HG03575 (cell line): ENCODE measurements around the gene NEIL1.
"Not testable (repeated sequence)": the region's sequence is repeated elsewhere in the genome, so short reads cannot be mapped to it uniquely, and the experiment has no call there.

ENCODE experiments used
- ATAC-seq: cut with Tn5 transposase; IDR thresholded peaks from one replicate; pipeline ENCODE4 v1.9.1; 2021; ENCODE audit not compliant: unreplicated experiment, insufficient number of reproducible peaks, low FRiP score; ENCODE audit errors: extremely low read depth

NEIL1 gene

DNA sequence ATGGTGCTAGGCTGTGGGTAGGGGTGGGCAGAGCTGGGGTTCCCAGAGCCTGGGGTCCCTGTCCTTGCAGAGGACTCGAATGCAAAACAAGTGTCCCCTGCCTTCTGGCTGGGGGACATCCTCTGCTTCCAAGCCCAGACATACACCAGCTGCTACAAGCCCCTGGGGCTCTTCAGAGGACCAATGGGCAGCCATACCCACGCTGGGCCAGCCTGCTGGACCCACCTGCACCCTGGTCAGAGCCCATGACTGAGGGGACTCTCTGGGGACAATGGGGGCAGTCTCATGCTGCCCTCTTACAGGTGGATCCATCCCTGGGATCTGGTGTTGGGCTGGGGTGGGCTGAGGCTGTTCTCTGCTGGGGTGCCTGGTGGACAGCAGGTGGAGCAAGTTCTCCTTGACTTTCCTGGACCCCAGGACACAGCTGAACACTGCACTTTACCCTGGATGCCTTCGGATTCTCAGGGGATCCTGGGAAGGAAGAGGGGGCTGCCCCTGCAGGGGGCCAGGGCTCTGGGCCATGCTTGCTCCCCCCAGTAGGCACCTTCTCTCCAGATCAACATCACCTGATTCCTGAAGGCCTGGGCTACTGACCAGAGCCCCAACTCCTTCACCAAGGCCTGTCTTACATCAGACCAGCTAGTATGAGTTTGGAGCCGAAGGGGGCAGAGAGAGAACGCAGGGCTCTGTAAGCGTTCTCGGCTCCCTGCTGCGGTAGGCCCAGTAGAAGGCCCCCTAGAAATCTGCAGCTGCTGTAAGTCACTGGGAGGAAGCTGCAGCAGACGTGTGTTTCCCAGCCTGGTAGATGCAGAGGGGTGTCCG, 18.1 kb upstream of the NEIL1 start:
- no peak for ATAC-seq

DNA sequence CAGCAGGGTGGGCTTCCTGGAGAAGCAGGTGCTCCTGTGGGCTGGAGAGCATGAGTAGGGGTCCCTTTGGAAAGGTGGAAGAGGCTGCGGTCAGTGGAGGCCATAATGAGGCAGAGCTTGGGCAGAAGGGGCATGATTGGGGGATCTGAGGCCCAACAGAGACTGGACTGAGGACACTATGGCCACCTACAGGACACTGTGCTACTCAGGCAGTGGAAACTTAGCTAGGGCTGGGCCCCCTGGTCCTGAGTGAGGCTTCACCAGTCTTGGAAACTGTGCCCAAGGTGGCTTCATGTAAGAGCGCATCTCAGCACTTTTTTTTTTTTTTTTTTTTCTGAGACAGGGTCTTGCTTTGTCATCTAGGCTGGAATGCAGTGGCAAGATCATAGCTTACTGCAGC, 17.3 kb upstream of the NEIL1 start:
- ATAC-seq: no peak

DNA sequence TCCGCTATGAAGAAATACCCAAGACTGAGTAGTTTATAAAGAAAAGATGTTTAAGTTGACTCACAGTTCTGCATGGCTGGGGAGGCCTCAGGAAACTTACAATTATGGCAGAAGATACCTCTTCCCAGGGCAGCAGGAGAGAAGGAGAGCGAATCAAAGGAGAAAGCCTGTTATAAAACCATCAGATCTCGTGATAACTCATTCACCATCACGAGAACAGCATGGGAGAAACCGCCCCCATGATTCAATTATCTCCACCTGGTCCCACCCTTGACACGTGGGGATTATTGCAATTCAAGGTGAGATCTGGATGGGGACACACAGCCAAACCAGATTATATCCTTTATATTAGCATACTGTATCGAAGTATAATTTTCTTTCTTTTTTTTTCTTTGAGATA, 14.7 kb upstream of the NEIL1 start:
- ATAC-seq: not testable (repeated sequence)

GRCh38 chr15:75333654-75334419, 13.0 kb upstream of the NEIL1 start:
- ATAC-seq: not testable (repeated sequence)

- no peak for ATAC-seq
Measured at GRCh38 chr15:75335313-75335704, 11.5 kb upstream of the NEIL1 start.

GRCh38 chr15:75335705-75336355, 11.0 kb upstream of the NEIL1 start, which contains the start of gene COMMD4:
Gene COMMD4 (plus strand): TSS chr15:75336063. CDS start chr15:75336090, 27 bp downstream.
- ATAC-seq: no peak

GRCh38 chr15:75338661-75339240, 8.1 kb upstream of the NEIL1 start:
- no peak for ATAC-seq

DNA sequence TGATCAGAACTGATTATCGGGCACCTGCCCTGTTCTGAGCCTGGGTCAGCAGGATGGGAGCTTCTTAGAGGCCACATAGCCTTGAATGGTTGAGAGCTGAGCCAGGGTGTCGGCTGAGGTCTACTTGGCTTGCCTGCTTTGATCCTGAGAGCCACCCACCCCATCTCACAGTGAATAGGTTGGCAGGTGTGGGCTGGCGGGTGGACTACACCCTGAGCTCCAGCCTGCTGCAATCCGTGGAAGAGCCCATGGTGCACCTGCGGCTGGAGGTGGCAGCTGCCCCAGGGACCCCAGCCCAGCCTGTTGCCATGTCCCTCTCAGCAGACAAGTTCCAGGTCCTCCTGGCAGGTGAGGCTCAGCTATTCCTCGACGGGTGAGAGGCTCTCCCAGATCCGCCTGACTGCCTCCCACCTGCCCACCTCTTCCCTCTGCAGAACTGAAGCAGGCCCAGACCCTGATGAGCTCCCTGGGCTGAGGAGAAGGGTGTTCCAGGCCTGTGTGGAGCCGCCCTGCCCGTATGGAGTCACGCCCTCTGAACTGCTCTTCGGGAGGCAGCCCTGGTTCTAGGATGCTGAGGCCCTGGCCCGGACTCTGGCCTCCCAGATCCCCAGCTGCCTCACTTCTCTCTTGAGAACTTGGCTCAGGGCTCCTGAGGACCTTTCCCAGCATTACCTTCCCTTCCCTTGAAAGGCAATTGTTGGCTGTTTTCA, 7.2 kb upstream of the NEIL1 start:
- ATAC-seq: no peak

DNA sequence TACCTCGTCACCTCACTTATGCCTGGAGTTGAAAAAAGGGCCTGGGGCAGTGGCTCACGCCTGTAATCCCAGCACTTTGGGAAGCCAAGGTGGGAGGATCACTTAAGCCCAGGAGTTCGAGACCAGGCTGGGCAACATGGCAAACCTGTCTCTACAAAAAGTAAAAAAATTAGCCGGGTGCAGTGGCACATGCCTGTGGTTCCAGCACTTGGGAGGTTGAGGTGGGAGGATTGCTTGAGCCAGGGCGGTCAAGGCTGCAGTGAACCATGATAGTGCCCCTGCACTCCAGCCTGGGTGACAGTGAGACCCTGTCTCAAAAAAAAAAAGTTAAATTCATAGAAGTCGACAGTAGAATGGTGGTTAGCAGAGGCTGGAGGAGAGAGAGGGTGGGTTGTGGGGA, 4.6 kb upstream of the NEIL1 start:
- no peak for ATAC-seq

- ATAC-seq: not testable (repeated sequence)
Measured at GRCh38 chr15:75343953-75344352, 2.9 kb upstream of the NEIL1 start.

DNA sequence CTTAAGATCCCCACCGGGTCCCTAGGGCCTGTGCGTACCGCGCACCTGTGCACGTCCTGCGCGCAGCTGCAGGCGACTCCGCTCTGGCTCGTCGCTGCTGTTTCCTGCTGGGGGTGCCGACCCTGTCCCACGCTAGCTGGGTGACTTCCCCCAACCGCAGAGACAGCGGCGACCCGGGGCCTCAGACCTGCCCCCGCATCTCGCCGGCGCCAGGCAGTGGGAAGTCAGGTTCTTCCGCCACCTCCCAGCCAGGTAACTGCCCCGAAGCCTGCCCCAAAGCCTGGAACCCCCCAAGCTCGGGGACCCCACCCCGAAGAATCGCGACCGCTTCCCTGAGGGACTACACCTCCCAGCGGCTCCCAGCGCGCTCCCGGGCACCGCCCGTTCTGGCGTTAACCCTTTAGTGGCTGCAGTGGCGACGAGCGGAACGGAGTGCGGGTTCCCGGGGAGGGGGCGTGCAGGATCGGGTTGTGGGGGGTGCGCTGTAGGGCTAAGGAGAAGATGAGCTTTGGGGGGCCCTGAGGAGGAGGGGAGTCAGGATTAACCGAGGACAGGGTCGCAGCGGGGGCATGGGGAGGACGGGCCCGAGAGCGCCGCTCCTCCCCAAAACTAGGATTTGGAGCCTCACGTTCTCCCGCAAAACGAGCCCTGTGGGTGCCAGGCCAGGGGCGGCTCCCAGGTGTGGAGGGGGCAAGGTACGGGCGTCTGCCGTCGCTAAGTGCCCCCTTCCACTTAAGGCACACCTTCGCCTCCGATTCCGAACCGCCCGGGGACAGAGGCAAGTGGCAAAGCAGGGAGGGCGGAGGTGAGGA, 589 bp downstream of the NEIL1 start:
- ATAC-seq: no peak

DNA sequence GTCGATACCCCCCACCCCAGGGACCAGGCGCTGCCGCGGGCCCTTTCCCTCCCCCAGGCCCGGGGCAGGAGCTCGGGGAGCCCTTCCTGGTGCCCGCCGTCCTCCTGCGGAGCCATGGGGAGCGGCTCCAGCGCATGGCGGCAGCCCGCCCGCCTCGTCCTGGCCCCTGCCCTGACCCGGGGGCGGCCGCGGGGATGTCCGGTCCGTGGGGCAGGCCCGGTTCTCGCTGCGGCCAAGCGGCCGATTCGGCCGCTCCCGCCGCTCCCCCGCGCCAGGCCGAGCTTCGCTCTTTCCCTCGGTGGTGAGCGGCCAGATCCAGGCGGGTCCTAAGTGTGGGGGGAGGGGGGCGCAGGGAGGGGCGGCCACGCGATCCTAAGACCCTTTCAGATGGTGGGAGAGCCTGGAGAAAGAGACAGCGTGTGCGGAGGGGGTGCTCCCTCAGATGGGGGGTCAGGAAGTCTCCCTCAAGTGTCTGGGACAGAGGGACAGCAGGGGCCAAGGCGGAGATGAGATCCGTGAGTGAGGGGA, 1.3 kb downstream of the NEIL1 start:
- ATAC-seq: no peak

GRCh38 chr15:75348562-75349350, 1.9 kb downstream of the NEIL1 start:
- ATAC-seq: no peak

- not testable (repeated sequence) for ATAC-seq
Measured at GRCh38 chr15:75349351-75349669, 2.5 kb downstream of the NEIL1 start.

- ATAC-seq: no peak
Measured at GRCh38 chr15:75349851-75350588, 3.2 kb downstream of the NEIL1 start.

DNA sequence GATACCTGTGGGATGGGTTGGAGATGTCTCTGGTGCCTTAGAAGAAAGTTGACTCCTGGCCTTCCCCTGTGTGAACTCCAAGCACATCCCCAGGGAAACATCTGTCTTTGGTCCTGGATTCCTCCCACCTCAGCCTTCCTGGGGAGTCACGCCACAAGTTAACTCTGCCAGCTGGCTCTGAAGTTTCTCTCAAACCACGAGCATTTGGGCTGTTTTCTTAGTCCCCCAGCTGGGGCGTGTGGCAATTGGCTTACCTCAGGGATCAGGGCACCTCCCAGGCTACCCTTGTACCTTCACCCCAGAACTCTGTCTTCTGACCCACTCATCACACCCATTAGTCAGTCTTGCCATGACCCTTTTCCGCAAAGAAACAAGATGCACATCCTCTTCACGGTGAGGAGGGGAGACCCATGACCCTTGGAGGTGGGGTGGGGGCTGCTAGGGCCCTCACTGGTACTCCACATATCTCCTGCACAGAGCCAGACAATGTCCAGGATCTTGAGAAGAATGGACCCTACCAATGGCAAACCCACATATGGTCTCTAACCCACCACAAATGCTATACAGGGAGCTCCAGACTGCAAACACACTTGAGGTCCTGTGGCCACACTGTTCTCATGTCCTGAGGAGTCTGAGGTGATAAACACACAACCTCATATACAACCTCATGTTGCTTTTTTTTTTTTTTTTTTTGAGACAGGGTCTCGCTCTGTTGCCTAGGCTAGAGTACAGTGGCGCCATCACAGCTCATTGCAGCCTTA, 3.9 kb downstream of the NEIL1 start:
- ATAC-seq: no peak
